HTR-8/SVneo (cell line): Measurements from ENCODE around the gene SLC30A7.
"Not testable (repeated sequence)": the region's sequence is repeated elsewhere in the genome, so short reads cannot be mapped to it uniquely, and the experiment has no call there.

Experiments used
- DNase-seq: peaks from one replicate; pipeline ENCODE4 v3.0.0; 2011; ENCODE audit warnings: low spot score, mixed read lengths; ENCODE audit not compliant: insufficient read length
- FAIRE-seq: peaks from 2 replicates; lab custom pipeline; 2011; peaks lifted over from hg19 to GRCh38; lab: Jason Lieb, UNC

SLC30A7 gene

DNA sequence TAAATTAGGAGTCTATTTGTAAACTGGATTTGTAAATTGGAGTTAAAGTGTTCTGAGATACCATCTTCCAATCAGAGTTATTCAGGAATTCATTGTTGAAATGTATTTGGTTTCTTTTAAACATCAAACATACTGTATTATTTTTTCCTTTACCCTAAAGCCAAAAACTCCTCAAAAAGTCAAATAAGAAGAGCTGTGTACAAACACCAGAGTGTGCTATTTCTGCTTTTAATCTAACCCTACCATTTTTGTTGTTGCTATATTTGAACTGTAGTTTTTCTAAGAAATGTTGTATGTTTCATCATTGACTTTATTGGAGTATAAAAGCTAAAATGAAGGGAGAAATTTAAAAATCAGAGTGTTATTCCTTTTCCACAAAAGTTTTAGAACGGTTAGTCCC is 35.8 kb downstream of the SLC30A7 start:
- no peak for FAIRE-seq
- DNase-seq = no peak

DNA sequence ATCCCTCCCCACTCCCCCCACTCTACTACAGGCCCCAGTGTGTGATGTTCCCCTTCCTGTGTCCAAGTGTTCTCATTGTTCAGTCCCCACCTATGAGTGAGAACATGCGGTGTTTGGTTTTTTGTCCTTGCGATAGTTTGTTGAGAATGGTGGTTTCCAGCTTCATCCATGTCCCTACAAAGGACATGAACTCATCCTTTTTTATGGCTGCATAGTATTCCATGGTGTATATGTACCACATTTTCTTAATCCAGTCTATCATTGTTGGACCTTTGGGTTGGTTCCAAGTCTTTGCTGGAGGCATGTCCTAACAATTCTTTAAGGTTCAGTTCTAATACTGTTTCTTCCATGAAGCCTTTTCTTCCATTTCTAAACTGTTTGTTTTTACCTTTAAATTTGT is 37.7 kb downstream of the SLC30A7 start:
- not testable (repeated sequence) for FAIRE-seq

DNA sequence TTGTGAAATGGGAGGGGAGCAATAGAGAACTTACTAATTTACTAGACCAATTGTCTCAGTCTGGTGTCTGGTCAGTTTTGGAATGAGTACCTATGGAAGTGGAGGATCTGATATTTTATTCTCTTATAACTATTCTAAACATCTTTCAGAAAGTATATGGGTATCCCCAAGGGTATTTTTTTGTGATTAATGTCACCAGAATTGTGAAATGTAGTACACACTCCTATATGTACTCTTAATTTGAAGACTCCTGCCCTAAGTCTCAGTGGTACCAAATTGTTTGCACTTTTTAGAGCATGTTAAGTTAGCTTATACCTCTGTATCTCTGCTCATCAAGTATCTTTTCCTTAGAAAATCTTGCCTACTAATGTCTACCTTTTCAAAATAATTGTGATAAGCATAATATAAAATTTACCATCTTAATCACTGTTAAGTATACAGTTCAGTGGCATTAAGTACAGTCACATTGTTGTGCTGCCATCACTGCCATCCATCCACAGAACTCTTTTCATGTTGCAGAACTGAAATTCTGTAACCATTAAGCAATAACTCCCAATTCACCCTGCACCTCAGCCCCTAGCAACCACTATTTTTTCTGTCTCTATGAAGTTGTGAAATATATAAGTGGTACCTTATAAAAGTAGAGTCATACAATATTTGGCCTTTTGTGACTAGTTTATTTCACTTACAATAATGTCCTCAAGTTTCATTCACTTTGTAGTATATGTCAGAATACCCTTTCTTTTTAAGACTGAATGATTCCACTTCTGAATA is 40.5 kb downstream of the SLC30A7 start:
- no peak for DNase-seq
- FAIRE-seq = no peak

More for the DNA sequence above, 37.7 kb downstream of the SLC30A7 start:
- not testable (repeated sequence) for DNase-seq

- FAIRE-seq = no peak
- DNase-seq = no peak
These were observed 45.2 kb downstream of the SLC30A7 start for GRCh38 chr1:100941098-100941527.

- DNase-seq (no peak), FAIRE-seq (no peak)
These were observed 45.8 kb downstream of the SLC30A7 start for GRCh38 chr1:100941580-100942216.

DNA sequence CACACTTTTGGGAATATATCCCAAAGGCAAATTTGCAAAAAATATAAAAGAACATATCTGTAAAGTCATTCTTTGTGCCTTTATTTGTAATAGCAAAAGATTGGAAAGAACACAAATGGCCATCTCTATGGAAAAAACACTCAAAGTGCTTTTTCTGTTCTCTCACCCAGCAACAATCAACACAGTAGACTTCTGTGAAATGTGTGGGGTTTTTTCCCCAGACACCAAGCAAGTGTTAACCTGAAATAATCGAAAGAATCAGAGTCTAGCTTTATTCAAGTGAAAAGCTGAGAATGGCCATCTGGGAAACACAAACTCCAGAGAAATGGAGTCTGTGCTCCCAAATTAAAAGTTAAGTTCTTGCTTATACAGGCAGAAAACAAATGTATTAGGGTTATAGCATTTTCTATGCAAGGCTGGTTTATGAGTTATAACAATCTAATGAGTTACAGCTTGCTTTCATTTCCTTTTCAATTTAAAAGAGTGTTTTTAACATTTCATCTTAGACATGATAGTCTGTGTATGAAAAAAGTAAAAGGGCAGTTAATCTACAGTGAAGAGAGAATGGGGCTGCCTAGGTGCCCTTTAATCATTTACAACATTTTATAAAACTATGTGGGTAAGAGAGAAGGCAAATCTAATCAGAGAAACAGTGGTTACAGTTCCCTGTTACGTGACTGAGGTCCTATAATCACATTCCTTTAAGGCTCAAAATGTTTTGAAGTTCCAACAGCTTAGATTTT is 46.6 kb downstream of the SLC30A7 start:
- no peak for DNase-seq
- no peak for FAIRE-seq

DNA sequence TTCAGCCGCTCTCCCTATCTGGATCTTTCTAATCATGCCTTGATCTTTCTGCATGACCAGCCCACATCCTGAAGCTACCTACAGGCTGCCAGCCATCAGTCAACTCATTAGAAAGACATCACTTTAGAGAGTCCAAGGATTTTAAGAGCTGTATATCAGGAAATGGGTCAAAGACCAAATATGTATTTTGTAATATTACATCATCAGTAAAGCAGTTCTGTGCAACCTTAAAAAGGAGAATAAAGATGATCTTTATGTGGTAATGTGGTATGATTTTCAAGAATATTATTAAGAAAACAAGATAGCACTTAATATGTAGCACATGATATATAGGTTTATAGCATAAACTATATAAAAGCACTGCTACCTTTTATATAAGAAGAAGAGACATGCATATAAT is 47.6 kb downstream of the SLC30A7 start:
- no peak for DNase-seq
- FAIRE-seq = no peak

- not testable (repeated sequence) for FAIRE-seq, DNase-seq
These were observed 50.2 kb downstream of the SLC30A7 start for GRCh38 chr1:100946064-100946463.

DNA sequence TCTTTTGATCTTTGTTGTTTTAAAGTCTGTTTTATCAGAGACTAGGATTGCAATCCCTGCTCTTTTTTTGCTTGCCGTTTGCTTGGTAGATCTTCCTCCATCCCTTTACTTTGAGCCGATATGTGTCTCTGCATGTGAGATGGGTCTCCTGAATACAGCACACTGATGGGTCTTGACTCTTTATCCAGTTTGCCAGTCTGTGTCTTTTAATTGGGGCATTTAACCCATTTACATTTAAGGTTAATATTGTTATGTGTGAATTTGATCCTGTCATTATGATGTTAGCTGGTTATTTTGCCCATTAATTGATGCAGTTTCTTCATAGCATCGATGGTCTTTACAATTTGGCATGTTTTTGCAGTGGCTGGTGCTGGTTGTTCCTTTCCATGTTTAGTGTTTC is 51.9 kb downstream of the SLC30A7 start:
- FAIRE-seq, DNase-seq: not testable (repeated sequence)

- FAIRE-seq, DNase-seq: not testable (repeated sequence)
These were observed 53.0 kb downstream of the SLC30A7 start for GRCh38 chr1:100948721-100949405.

- not testable (repeated sequence) for DNase-seq, FAIRE-seq
These were observed 53.7 kb downstream of the SLC30A7 start for GRCh38 chr1:100949515-100950158.

DNA sequence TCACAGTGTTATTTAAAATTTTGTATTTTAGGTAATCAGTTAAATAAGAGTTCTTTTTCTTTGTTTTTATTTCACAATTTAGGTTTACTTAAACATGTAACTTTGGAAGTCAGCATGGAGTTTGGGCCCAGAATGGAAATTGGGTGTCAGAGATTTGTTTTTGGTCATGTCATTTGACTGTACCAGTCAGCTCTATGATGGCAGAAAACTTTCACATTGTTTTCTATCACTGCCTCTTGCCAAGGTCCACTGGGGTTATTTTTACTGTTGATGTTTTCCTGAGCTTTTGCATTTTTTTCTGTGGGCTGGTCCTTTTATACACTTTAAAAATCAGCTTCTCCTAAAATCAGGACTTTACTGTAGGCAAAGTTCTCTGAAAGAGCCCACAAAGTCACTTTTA is 54.4 kb downstream of the SLC30A7 start:
- DNase-seq (no peak), FAIRE-seq (no peak)

DNA sequence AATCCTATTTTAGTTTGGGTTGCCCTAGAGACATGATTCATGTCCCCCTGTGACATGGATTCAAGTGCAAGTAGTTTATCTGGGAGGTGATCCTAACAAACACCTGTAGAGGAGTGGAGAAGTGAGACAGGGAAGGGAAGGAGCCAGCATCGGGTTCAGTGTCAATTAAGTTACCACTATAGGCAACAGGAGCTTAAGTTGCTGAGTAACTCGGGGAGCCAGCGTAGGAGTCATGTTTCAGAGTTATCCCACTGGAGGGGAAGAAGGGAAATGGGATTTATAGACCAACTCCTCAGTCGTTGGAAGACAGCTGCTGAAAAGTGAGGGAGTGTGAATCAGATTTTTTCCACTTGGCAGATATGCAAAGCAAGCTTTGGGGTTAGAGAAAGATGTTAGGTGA is 54.9 kb downstream of the SLC30A7 start:
- FAIRE-seq = no peak
- peak; percentile 5 for DNase-seq

- no peak for FAIRE-seq
- no peak for DNase-seq
These were observed 56.3 kb downstream of the SLC30A7 start for GRCh38 chr1:100952104-100952745.

DNA sequence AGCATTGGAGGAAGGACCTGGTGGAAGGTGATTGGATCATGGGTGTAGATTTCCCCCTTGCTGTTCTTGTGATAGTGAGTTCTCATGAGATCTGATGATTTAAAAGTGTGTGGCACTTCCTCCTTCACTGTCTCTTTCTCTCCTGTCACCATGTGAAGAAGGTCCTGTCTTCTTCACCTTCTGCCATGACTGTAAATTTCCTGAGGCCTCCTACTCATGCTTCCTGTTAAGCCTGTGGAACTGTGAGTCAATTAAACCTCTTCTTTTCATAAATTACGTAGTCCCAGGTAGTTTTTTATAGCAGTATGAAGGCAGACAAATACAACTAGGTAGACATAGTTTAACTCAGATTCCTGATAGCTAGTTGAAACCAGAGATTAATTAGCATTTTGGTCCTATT is 57.1 kb downstream of the SLC30A7 start:
- not testable (repeated sequence) for DNase-seq, FAIRE-seq

DNA sequence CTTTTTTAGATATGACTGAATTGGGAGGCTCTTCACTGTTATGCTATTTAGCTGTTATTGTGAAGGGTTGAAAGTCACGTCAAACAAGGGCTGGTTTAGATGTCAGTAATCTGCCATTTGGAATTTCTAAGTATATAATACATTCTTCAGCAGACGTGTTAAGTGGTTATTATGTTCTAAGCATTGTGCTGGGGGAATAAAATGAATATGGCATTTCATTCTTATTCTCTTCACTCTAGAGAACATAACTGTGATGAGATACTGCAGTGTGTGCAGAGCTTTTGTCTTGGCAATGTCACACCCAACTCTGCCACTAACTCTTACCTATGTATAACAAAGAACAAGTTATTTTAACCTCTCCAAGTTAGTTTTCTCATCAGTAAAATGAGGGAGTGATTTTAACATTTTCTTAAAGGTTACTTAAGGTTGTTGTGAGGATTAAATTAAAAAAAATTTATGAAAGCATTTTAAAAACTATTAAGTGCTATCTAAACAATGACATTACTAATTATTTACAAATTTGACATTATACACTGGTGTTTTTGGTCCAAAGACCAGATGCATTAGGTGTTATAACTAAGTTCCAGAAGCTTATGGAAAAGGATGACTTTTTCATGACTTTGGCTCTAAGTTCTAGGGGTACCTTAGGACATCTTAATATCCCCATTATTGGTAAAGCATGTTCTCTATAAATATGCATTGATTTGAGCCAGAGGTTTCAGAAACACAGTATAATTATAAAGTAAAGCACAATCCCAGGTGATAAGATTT is 58.3 kb downstream of the SLC30A7 start:
- FAIRE-seq = no peak
- DNase-seq = no peak

DNA sequence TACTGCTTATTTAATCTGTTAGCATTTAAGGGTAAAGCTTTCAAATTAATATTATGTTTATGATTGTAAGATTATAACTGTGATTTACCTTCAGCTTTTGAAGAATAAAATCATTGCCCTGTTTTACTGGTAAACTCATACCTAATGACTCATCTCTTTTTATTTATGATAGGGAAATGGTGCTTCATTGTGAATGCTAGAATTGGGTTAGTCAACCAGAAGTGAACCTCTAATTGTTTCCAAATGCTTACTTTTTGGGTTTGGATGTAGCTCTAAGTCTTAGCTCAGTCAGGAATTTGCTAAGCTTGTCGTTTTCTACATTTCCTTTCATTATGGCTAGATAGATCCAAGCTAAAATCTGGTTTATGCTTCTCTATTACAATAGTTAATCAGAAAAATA is 59.4 kb downstream of the SLC30A7 start:
- no peak for FAIRE-seq

DNA sequence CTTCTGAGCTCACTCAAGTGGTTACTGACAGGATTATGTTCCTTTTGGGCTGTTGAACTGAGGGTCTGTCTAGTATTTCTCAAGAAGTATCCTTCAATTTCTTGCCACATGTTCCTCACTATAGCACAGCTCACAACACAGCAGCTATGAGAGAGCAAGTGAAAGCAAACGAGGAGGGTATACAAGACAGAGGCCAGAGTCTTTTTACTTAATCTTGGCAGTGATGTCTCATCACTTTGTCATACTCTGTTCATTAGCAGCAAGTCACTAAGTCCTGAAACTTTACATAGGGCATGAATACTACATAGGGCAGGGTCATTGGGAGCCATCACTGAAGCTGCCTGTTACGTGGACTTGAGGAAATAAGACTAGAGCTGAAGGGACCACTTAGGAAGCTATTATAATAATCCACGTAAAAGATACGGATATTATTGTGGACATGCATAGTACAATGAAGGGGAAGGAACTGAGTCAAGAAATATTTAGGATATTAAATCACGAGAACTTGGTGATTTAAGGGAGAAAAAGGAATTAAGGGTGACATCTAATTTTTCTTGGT is 63.7 kb downstream of the SLC30A7 start:
- no peak for FAIRE-seq
- DNase-seq = no peak

More for the DNA sequence above, 59.4 kb downstream of the SLC30A7 start:
- DNase-seq = peak; percentile 1
